K562 (cell line): ENCODE data around the gene UTP11. TPM values are rescaled to one million over a fixed set of nuclear protein-coding genes. Genes with fewer than 3 reads are reported as not detected.

Experiments
- ATF2 ChIP-seq: sonication (generic); formaldehyde crosslinking; IDR thresholded peaks from 2 replicates; pipeline ENCODE4 v1.8.1; 2022; ENCODE audit warnings: missing genetic modification reagents
- CREB3 ChIP-seq: fragments of 450-650 bp; conservative IDR thresholded peaks from 2 replicates; pipeline ENCODE4 v1.6.1; 2016; ENCODE audit warnings: missing genetic modification characterization, low read depth, mild to moderate bottlenecking, missing compliant biosample characterization, moderate library complexity
- ELK1 ChIP-seq: sonication (generic); formaldehyde crosslinking; IDR thresholded peaks from 2 replicates; pipeline ENCODE4 v1.8.1; 2022; ENCODE audit warnings: missing genetic modification reagents
- FOXP1 ChIP-seq: sonication (generic); formaldehyde crosslinking; IDR thresholded peaks from 2 replicates; pipeline ENCODE4 v1.8.0; 2022; ENCODE audit warnings: mild to moderate bottlenecking, missing genetic modification reagents
- HDAC8 ChIP-seq: fragments of 450-650 bp; IDR thresholded peaks from 2 replicates; pipeline ENCODE4 v1.6.1; 2016; ENCODE audit warnings: mild to moderate bottlenecking, missing genetic modification characterization, moderate library complexity, missing compliant biosample characterization
- MBD2 ChIP-seq: sonication (generic); IDR thresholded peaks from 2 replicates; pipeline ENCODE4 v1.6.1; 2016; ENCODE audit warnings: low read depth, borderline replicate concordance
- MEF2A ChIP-seq: IDR thresholded peaks from 2 replicates; pipeline ENCODE4 v1.6.1; 2011; ENCODE audit warnings: low read depth, mild to moderate bottlenecking, low read length, moderate library complexity; ENCODE audit not compliant: control insufficient read depth
- MYC ChIP-seq, 2 experiments: fragments of 250-450 bp in 1 of 2; sonication (Bioruptor Pico) in 1 of 2; IDR thresholded peaks; 2 replicates each; pipeline versions ENCODE4 v1.5.1 to v1.6.1; 2012 to 2021; ENCODE audit warnings: low read depth in 2 of 2, borderline replicate concordance in 1 of 2, improper control_type of control experiment in 1 of 2, low read length in 1 of 2, mild to moderate bottlenecking in 1 of 2, moderate library complexity in 1 of 2
- MYNN ChIP-seq, 2 experiments: sonication (generic); formaldehyde crosslinking in 1 of 2; IDR thresholded peaks; 2 replicates each; pipeline versions ENCODE4 v1.5.0 to v1.6.1; 2016 to 2020; ENCODE audit warnings: antibody characterized with exemption in 1 of 2, missing genetic modification reagents in 1 of 2
- NELFE ChIP-seq: IDR thresholded peaks from 2 replicates; pipeline ENCODE4 v1.6.1; 2011; ENCODE audit warnings: mild to moderate bottlenecking; ENCODE audit not compliant: insufficient read depth, insufficient read length
- NR4A1 ChIP-seq, 2 experiments: fragments of 250-450 bp in 1 of 2; fragments of 450-650 bp in 1 of 2; sonication (Bioruptor Pico) in 1 of 2; IDR thresholded peaks; 2 replicates each; pipeline versions ENCODE4 v1.4.0 to v1.6.1; 2016 to 2020; ENCODE audit warnings: mild to moderate bottlenecking in 2 of 2, missing compliant biosample characterization in 1 of 2, missing genetic modification characterization in 1 of 2, moderate library complexity in 1 of 2
- SIRT6 ChIP-seq: IDR thresholded peaks from one replicate; pipeline ENCODE4 v1.6.1; 2012; ENCODE audit warnings: low read depth, mild to moderate bottlenecking, control low read depth, inconsistent platforms, low read length, moderate library complexity
- THRAP3 ChIP-seq: fragments of 450-650 bp; IDR thresholded peaks from 2 replicates; pipeline ENCODE4 v1.6.1; 2016; ENCODE audit warnings: mild to moderate bottlenecking, inconsistent platforms, borderline replicate concordance
- ZFP91 ChIP-seq: sonication (generic); formaldehyde crosslinking; IDR thresholded peaks from 2 replicates; pipeline ENCODE4 v1.8.0; 2022; ENCODE audit warnings: mild to moderate bottlenecking, missing genetic modification reagents
- ZNF184 ChIP-seq: sonication (generic); formaldehyde crosslinking; IDR thresholded peaks from 2 replicates; pipeline ENCODE4 v1.5.0; 2020; ENCODE audit warnings: missing genetic modification reagents
- ZNF512 ChIP-seq: IDR thresholded peaks from 2 replicates; pipeline ENCODE4 v1.6.1; 2016; ENCODE audit warnings: missing genetic modification characterization, missing compliant biosample characterization
- polyA plus RNA-seq, 8 experiments: library from polyadenylated mRNA; depleted of rRNA in 4 of 8; stranded (reverse) in 5 of 8; unstranded in 3 of 8; fragments of >200 nt; fragmentation: Nextera tagmentation in 2 of 8; fragmentation: Illumina TruSeq in 1 of 8; extraction: Ambion mirVana in 2 of 8; extraction: Trizol in 1 of 8; gene quantifications; 2 replicates each; pipeline versions ENCODE4 v1.2.1 to v1.2.3, GENCODE V29; 2011 to 2014; ENCODE audit warnings: inconsistent platforms in 1 of 8, missing spikeins in 1 of 8
- total RNA-seq, 7 experiments: library from RNA; depleted of rRNA in 6 of 7; stranded (reverse); fragments of >200 nt in 6 of 7; fragmentation: Illumina TruSeq in 2 of 7; extraction: Trizol in 2 of 7; gene quantifications; 2 replicates each; pipeline versions ENCODE4 v1.2.1 to v1.2.3, GENCODE V29; 2011 to 2021; ENCODE audit warnings: low replicate concordance in 1 of 7

UTP11 gene
- total and polyA plus RNA-seq, 9 of the 15 experiments (the other 6 are each of a cell fraction or from before 2014, with no cell fraction given), result 91.1 to 378 (median 221) TPM

- TF ChIP-seq HDAC8, result no peak
- no peak for TF ChIP-seq NELFE
- 0 out of 2 replicates have a peak, but pooled peaks have one; percentile 20 for TF ChIP-seq MYNN (IDR thresholded peaks at IDR 0.05)
- TF ChIP-seq MYNN (CRISPR knock-in tag; IDR thresholded peaks at IDR 0.05), result no peak
- no peak for TF ChIP-seq MBD2
- no peak for TF ChIP-seq CREB3
- 0 out of 2 replicates have a peak, but pooled peaks have one; percentile 9 for TF ChIP-seq MYC (IDR thresholded peaks at IDR 0.05; ENCODE audit: low read depth, low read length)
- no peak for TF ChIP-seq MYC (CRISPR knock-in tag; IDR thresholded peaks at IDR 0.05; ENCODE audit: borderline replicate concordance, low read depth)
- TF ChIP-seq ATF2, result no peak
- TF ChIP-seq ZNF512 (tag), result no peak
- TF ChIP-seq NR4A1 (CRISPR knock-in tag; IDR thresholded peaks at IDR 0.05), result no peak
- no peak for TF ChIP-seq NR4A1 (tag; IDR thresholded peaks at IDR 0.05)
- no peak for TF ChIP-seq FOXP1
- TF ChIP-seq ZFP91 (CRISPR knock-in tag), result no peak
- TF ChIP-seq ELK1, result no peak
- no peak for TF ChIP-seq THRAP3
- TF ChIP-seq SIRT6, result no peak
- no peak for TF ChIP-seq ZNF184
- TF ChIP-seq MEF2A, result no peak
These were observed 9.0 kb upstream of the UTP11 start (continued) for GRCh38 chr1:38003261-38004250.
